ENCODE measurements around the gene SLC4A1AP. TPM values are rescaled to one million over a fixed set of nuclear protein-coding genes. Genes with fewer than 3 reads are reported as not detected.
"Not testable (repeated sequence)": the region's sequence is repeated elsewhere in the genome, so short reads cannot be mapped to it uniquely, and the experiment has no call there.

Gene SLC4A1AP
- polyA plus RNA-seq, 5 donors: 28.8 to 37.0 (median 34.3) TPM

GRCh38 chr2:27647289-27647688, 16.4 kb upstream of the SLC4A1AP start:
- no peak for DNase-seq

GRCh38 chr2:27647737-27648136, 16.0 kb upstream of the SLC4A1AP start:
- DNase-seq: no peak

- DNase-seq: no peak
Measured at GRCh38 chr2:27651056-27651455, 12.6 kb upstream of the SLC4A1AP start.

DNA sequence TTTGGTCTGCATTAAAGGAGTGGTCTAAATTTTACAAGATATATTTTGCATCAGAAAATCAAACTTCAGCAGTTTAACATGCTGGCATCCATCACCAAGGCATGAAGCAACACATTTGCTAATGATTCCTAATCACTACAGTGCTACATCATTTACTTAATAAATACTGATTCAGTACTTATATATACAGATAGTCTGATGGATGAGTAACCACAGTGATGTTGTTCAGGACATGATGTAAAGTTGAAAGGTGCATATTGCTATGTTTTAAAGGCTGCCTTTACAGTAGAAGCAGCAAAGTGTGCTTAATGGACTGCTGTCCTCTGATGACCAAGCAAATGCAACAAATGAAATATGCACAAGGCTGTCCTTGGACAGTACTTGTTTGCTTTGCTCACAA, 11.3 kb upstream of the SLC4A1AP start:
- DNase-seq: no peak

GRCh38 chr2:27652790-27653189, 10.9 kb upstream of the SLC4A1AP start:
- no peak for DNase-seq

- DNase-seq: no peak
Measured at GRCh38 chr2:27653397-27653796, 10.3 kb upstream of the SLC4A1AP start.

- DNase-seq: no peak
Measured at GRCh38 chr2:27655155-27655951, 8.3 kb upstream of the SLC4A1AP start.

GRCh38 chr2:27661371-27661770, 2.3 kb upstream of the SLC4A1AP start:
- no peak for DNase-seq

DNA sequence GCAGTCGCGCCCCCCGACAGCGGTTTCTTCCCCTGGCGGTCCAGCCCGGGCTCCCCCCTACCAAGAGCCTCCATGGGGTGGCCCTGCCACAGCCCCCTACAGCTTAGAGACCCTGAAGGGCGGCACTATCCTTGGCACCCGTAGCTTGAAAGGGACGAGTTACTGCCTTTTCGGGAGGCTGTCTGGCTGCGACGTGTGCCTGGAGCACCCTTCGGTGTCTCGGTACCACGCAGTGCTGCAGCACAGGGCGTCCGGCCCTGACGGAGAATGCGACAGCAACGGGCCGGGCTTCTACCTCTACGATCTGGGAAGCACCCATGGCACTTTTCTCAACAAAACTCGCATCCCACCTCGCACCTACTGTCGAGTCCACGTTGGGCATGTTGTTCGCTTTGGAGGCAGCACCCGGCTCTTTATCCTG, 475 bp downstream of the SLC4A1AP start:
- DNase-seq: no peak

DNA sequence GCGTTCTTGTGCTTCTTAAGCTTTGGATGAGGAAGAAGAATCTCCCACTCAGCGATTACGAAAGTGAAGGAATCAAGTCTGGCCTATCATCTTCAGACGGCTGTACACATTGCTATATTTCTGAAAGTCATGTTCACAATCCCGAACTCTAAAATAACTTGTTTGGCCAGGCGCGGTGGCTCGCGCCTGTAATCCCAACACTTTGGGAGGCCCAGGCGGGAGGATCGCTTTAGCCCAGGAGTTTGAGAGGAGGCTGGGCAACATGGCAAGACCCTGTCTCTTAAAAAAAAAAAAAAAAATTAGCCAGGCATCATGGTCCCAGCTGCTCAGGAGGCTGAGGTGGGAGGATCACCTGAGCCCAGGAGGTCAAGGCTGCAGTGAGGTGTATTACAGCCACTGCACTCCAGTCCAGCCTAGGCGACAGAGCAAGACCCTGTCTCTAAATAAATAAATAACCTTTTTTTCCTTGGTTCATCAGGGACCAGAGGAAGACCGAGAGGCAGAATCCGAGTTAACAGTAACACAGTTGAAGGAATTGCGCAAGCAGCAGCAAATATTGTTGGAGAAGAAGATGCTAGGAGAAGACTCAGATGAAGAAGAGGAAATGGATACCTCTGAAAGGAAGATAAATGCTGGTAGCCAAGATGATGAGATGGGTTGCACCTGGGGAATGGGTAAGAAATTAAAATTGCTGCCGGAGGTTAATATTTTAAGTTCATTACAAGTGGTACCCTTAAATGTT, 1.1 kb downstream of the SLC4A1AP start:
- no peak for DNase-seq

GRCh38 chr2:27667446-27667845, 3.8 kb downstream of the SLC4A1AP start:
- DNase-seq: no peak

DNA sequence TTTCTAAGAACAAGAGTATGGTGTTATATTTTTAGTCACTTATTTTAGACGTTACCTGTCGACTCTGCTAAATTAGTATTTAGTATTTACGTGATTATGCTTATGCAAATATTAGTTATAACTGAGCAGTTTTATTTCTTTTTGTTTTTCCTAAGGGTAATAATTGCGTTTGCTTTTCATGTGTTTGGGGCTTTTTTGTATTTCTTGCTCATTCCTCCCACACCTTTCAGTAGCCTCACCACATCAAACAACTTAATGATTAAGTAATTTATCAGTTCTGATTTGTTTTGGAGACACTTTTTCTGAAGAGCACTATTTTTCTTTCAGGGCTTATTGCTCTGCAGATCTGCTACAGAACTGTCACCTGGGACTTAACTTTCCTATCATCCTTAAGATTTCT, 7.5 kb downstream of the SLC4A1AP start:
- DNase-seq: no peak

DNA sequence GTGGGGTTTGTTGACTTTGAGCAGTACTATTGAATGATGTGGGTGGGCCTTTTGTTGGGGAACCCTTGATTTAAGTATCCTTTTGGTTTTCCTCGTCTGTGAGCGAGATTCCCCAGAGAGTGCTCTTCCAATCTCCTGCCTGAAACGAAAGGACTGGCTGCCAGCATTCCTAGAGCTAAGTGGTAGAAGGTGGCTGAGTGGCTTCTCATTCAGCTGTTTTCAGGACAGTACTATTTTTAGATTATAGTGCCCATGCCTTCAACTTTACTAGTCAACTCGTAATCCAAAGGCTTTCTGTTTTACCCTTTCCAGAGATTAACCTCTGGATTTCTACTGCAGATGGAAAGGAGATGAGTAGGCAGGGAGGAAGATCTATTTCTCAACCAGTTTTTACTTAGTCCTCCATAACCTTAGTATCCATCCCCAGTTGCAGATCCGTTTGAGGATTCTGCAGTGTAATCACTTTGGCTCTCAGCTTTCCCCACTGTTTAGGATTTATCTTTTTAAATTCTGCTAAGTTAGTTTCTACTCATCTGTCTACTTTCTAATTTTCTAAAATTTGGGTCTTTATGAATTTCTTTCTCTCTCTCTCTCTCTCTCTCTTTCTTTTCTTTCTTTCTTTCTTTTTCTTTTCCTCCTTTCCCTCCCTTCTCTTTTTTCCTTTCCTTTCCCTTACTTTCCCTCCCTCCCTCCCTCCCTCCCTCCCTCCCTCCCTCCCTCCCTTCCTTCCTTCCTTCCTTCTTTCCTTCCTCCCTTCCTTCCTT, 9.2 kb downstream of the SLC4A1AP start:
- DNase-seq: no peak

GRCh38 chr2:27680571-27680970, 16.9 kb downstream of the SLC4A1AP start:
- DNase-seq: no peak

DNA sequence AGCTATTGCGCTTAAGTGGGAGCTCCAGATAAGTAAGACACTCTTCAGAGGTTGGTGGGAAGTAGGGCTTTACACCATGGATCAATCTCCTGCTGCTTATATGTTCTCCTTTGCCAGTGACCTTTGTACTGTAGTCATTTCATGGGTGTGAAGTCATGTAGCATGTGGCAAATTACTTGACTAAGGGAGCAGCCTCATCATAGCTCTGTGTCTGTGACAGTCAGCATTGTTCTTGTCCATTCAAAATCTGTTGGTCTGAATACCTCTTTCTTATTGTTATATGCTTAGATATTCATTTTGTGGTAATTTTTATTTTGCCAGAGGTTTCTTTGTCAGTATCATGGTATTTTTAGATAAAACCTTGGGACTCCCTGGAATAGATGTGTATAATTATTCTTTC, 18.2 kb downstream of the SLC4A1AP start:
- no peak for DNase-seq

- DNase-seq: not testable (repeated sequence)
Measured at GRCh38 chr2:27682334-27682771, 18.7 kb downstream of the SLC4A1AP start.

- DNase-seq: peak; percentile 64 to 74
Measured at GRCh38 chr2:27683390-27684071, 19.8 kb downstream of the SLC4A1AP start.

GRCh38 chr2:27685006-27685405, 21.3 kb downstream of the SLC4A1AP start:
- DNase-seq: not testable (repeated sequence)

DNA sequence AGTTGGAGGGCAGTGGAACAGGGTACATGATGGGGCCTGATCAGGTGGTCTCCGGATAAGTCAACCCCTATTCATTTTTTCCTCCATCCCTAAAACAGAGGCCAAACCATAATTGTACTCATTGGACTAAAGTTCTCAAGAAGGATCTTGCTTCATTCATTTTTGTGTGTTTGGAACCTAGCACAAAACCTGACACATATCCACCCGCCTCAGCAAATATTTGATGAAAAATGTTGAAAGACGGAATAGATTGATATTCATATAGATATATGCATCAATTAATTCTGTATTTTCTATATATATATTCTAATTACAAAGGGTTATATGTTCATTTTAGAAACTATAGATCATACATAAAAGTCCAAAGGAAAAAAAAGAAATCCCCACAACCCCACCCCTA, 21.9 kb downstream of the SLC4A1AP start:
- DNase-seq: no peak

DNA sequence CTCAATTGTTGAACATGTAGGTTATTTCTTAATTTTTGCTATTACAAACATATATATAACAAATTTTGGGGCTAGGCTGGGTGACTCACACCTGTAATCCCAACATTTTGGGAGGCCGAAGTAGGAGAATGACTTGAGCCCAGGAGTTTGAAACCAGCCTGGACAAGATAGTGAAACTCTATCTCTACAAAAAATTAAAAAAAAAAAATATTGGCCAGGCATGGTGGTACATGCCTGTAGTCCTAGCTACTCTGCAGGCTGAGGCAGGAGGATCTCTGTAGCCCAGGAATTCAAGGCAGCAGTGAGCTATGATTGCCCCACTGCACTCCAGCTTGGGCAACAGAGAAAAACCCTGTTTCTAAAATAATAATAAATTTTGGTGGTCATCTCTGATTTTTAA, 23.5 kb downstream of the SLC4A1AP start:
- DNase-seq: no peak

DNA sequence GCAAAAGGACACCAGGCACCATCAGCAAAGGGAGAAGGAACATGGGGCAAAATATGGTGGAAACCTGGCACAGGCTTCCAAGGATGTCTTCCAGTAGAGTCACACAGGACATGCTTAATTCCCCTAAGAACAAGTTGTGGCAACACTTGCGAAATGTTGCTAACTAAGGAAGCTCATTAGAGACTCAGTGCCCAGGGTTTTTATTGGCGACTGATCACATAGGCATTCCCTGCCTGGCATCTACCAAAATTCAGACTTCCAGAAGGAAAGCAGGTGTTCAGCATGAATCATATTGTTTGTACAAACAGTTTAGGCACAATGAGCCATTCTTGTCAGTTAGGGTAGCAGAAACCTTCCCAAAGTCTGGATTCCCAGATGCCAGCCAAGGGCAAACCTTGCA, 25.7 kb downstream of the SLC4A1AP start:
- no peak for DNase-seq

GRCh38 chr2:27690052-27690451, 26.4 kb downstream of the SLC4A1AP start:
- DNase-seq: no peak
